ENCODE data around the gene CALB2. TPM values are rescaled to one million over a fixed set of nuclear protein-coding genes. Genes with fewer than 3 reads are reported as not detected.

Gene CALB2
- total RNA-seq, 1 experiment from 2014 or later: 55.0 TPM

DNA sequence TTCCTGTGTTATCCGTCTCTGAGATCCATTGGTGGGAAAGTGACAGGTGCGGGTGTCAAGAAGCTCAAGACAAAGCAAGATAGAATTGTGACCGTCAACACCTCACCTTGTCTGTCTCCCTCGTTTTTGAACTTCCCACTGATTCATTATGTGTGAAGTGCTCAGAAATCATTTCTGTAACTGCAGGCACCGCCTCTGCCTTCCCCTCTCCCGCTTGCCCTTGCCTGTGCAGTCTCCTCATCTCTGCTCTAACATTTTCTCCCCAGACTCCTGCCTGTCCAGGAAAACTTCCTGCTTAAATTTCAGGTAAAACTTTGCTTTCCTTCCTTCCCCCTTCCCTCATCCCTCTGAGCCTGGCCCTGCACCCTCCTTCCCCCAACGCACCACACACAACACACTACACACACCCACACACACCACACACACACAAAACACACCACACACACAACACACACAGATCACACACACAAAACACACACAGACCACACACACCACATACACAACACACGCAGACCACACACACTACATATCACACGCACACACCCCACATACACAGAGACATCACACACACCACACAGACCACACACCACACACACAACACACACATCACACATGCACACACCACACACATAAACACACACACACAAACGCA is 25.7 kb downstream of the CALB2 start:
- no peak for DNase-seq (ENCODE audit: low read depth in 1 of 2, low spot score in 2 of 2)
- no peaks in the 10 kb centered on the region for H3K4me1 ChIP-seq (replicated peaks)
- no peaks in the 10 kb centered on the region for H3K27me3 ChIP-seq (replicated peaks)
- H3K4me3 ChIP-seq: no peak overlapping the region
- H3K9me3 ChIP-seq (replicated peaks): no peaks in the 10 kb centered on the region
- no peak overlapping the region for H3K27ac ChIP-seq
- H3K36me3 ChIP-seq: peaks cover 12% of the 10 kb centered on the region; the same call in 1 of the 2 replicates

DNA sequence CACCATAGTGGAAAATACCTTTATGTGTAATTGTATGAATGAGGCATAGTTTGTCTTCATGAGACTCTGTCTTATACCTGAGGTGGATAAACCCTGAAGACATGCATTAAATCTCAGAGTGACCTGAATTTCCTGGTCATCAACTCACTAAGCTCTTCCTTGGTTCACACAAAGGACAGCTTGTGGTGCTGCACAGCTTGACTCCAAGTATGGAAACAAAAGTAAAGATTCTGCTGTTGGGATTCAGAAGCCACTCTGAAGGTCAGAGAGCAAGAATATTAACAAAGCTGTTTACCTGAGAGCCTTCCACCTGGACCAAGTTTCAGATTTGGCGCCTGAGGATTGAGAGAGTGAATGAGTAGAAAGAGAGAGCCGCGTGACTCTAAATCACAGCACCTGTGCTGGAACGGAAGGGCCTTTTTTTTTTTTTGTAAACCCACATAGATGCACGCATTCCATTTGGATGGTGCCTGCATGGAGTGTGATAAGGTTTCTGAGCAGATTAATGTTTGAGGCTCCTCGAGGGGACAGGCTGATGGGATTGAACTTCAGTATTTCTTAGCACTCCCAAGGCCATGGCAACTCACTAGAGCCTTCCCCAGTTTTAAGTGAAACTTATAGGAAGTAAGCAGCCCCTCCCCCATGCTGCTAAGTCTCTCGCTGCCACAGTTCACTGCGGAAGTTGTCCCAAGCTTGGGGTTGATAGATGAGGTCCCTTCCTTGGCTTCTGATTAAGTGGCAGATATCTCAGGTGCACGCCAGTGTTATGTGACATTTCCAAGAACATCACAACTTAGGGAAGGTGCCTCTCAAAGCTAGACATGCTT is 28.7 kb downstream of the CALB2 start:
- Histone ChIP-seq H3K27me3 (replicated peaks) (no peaks in the 10 kb centered on the region), H3K9me3 (replicated peaks) (no peaks in the 10 kb centered on the region), H3K4me1 (replicated peaks) (no peaks in the 10 kb centered on the region), H3K27ac (no peak overlapping the region), H3K4me3 (no peak overlapping the region), H3K36me3 (peaks cover 12% of the 10 kb centered on the region; the same call in 1 of the 2 replicates)
- DNase-seq (ENCODE audit: low read depth in 1 of 2, low spot score in 2 of 2): no peak

DNA sequence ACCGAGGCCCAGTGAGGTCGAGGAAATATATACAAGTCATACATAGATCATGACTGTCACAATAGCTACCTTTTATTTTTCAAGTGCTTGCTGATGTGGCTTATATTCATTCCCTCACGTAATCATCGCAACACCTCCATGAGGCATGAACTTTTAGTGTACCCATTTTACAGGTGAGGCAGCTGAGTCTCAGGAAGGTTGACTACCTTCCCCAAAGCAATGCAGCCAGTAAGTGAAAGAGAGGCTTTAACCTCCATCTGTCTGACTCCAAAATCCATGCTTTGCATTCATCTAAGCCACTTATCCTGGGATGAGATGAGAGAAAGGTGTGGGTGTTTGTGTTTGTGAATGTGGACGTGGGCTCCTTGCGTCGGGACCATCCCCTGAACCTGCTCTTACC is 30.8 kb downstream of the CALB2 start:
- no peak overlapping the region for H3K27ac ChIP-seq
- DNase-seq (ENCODE audit: low read depth in 1 of 2, low spot score in 2 of 2): no peak

DNA sequence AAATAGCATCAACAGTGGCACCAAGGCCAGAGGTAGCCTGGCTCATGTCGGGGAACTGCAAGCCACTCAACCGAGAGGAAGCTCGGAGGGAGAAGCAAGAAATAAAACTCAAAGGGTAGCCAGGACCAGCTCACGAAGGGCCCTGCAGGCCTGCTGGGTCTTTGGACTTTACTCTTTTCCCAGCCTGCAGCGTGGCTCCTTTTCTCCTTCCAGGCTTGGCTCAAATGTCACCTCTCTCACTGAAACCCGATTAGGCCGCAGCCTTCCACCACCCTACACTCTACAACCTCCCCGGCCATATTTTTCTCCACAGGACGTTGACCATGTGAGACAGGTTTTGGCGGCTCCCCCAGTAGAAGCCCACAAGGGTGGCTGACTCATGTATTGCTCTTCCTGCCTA is 38.1 kb downstream of the CALB2 start:
- H3K36me3 ChIP-seq: no peaks in the 10 kb centered on the region
- H3K4me3 ChIP-seq: no peak overlapping the region
- no peak overlapping the region for H3K27ac ChIP-seq
- H3K27me3 ChIP-seq (replicated peaks): 0 out of 2 replicates have a peak, but pooled peaks cover 4% of the 10 kb centered on the region
- DNase-seq (ENCODE audit: low read depth in 1 of 2, low spot score in 2 of 2): no peak
- H3K9me3 ChIP-seq (replicated peaks): no peaks in the 10 kb centered on the region
- H3K4me1 ChIP-seq (replicated peaks): no peaks in the 10 kb centered on the region

More for the DNA sequence above, 30.8 kb downstream of the CALB2 start:
- Histone ChIP-seq H3K4me3 (no peak overlapping the region), H3K27me3 (replicated peaks) (no peaks in the 10 kb centered on the region), H3K9me3 (replicated peaks) (no peaks in the 10 kb centered on the region), H3K36me3 (peaks cover 3% of the 10 kb centered on the region; the same call in 1 of the 2 replicates), H3K4me1 (replicated peaks) (no peaks in the 10 kb centered on the region)

DNA sequence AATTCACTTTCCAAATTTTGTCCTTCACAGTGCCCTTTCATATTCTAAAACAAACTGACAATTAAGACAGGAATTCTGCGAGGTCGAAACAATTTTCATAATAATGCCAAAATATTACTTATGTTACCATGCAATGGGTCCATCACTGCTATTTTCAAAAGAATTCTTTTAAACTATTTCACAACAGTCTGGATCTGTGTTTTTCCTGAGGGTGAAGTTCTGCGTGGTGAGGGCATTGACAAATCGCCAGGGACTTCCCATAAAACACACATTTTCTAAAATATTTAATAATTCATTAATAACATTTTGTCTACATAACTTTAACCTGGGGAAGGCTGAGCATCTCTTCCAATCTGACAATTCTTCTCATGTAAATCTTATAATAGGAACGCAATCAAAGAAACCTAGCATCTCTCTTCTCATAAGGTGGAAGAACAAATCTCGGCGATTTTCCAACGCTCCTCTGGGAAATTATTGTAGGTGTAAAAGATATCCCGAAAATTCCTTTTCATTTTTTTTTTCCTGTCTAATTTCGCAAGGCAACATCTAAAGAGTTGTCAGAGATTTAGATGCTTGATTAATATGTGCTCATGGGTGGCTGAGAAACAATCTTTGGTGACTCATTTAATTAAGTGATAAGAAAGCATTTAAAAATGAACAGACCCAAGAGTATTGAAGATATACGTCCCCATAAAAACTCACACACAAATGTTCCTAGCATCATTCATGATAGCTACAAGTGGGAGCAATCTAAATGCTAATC is 41.5 kb downstream of the CALB2 start:
- H3K36me3 ChIP-seq: no peaks in the 10 kb centered on the region
- H3K4me1 ChIP-seq (replicated peaks): no peaks in the 10 kb centered on the region
- no peaks in the 10 kb centered on the region for H3K9me3 ChIP-seq (replicated peaks)
- H3K4me3 ChIP-seq: no peak overlapping the region
- H3K27me3 ChIP-seq (replicated peaks): 0 out of 2 replicates have a peak, but pooled peaks cover 4% of the 10 kb centered on the region
- H3K27ac ChIP-seq: no peak overlapping the region
- no peak for DNase-seq (ENCODE audit: low read depth in 1 of 2, low spot score in 2 of 2)

DNA sequence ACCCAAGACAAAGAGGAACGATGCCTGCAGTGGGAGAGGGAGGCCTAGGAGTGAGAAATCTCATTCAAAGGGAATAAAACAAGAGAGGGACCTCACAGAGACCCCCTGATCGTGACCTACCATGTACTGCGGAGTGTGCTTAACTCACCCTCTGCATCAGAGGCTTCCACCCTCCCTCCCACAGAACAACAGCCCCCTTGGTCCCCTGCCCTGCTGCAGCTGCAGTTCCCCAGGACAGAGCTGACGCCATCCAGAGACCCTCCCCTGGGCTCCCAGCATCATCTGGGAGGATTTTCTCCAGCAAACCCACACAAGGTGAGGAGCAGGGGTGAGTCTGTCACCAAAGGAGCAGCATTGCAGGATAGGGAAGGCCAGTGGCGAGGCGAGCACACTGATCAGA is 43.5 kb downstream of the CALB2 start:
- DNase-seq (ENCODE audit: low read depth in 1 of 2, low spot score in 2 of 2): no peak
- Histone ChIP-seq H3K36me3 (no peaks in the 10 kb centered on the region), H3K4me1 (replicated peaks) (no peaks in the 10 kb centered on the region), H3K27me3 (replicated peaks) (peaks cover 4% of the 10 kb centered on the region; the same call in 1 of the 2 replicates), H3K9me3 (replicated peaks) (no peaks in the 10 kb centered on the region), H3K27ac (no peak overlapping the region), H3K4me3 (no peak overlapping the region)

DNA sequence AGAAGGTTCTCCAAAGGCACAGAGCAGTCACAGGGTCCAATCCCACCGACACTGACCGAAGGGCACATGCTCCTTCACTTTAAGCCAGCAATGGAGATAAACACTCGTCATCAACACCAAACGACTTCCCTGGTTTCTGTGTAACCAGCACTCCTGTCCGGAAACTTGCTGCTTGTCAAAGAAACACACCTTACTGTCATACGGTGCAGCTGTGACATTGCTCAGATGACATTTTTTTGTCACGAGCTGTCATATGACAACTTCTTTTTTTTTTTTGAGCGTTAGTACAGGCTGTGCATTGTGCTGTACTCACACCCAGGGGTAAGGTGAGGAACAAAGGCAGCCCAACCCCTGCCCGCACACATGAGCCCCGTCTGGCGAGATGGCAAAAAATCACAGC is 44.2 kb downstream of the CALB2 start:
- Histone ChIP-seq H3K36me3 (no peaks in the 10 kb centered on the region), H3K27ac (no peak overlapping the region), H3K4me1 (replicated peaks) (no peaks in the 10 kb centered on the region), H3K4me3 (no peak overlapping the region), H3K9me3 (replicated peaks) (no peaks in the 10 kb centered on the region), H3K27me3 (replicated peaks) (peaks cover 4% of the 10 kb centered on the region; the same call in 1 of the 2 replicates)
- no peak for DNase-seq (ENCODE audit: low read depth in 1 of 2, low spot score in 2 of 2)

DNA sequence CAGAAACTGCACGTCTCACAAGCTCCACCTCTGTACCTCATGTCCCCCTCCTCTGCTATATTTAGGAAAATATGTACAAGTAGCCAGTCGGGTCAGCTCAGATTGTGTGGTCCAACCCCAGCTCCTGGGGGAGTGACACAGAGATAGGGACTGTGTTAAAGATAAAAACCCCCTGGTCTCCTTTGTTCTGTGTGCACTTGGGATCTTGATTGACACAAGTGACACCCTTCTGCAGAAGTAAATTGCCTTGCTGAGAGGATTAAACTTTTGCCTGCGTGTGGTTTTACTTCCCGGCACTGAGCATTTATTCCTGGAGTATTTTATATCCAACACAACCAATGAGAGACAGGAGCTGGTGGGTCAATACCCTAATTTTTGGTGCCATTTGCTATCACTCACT is 45.8 kb downstream of the CALB2 start:
- H3K27me3 ChIP-seq (replicated peaks): peaks cover 12% of the 10 kb centered on the region
- no peak overlapping the region for H3K4me3 ChIP-seq

DNA sequence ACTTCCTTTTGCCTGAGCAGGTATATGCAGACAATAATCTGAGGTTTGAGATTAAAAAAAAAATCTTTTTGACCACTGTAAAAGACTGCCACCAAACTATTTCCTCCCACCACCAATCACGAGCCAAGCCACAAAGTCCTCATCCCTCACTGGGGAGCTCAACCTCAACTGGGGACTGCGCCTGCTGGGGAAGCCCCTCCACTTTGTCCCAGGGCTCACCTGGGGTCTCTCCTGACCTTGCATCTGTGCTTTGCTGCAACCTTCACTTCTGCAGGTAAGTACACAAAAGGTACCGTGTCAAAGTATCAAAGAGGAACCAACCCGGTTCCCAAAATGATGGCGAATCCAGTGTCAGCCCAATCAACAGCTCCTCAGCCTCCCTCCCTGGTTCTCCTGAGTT is 47.8 kb downstream of the CALB2 start:
- Histone ChIP-seq H3K4me3 (no peak overlapping the region), H3K9me3 (replicated peaks) (no peaks in the 10 kb centered on the region), H3K27me3 (replicated peaks) (peaks cover 18% of the 10 kb centered on the region), H3K27ac (no peak overlapping the region), H3K4me1 (replicated peaks) (no peaks in the 10 kb centered on the region), H3K36me3 (no peaks in the 10 kb centered on the region)
- no peak for DNase-seq (ENCODE audit: low read depth in 1 of 2, low spot score in 2 of 2)

More for the DNA sequence above, 45.8 kb downstream of the CALB2 start:
- no peaks in the 10 kb centered on the region for H3K4me1 ChIP-seq (replicated peaks)
- DNase-seq (ENCODE audit: low read depth in 1 of 2, low spot score in 2 of 2): no peak
- no peak overlapping the region for H3K27ac ChIP-seq
- H3K36me3 ChIP-seq: no peaks in the 10 kb centered on the region
- no peaks in the 10 kb centered on the region for H3K9me3 ChIP-seq (replicated peaks)

DNA sequence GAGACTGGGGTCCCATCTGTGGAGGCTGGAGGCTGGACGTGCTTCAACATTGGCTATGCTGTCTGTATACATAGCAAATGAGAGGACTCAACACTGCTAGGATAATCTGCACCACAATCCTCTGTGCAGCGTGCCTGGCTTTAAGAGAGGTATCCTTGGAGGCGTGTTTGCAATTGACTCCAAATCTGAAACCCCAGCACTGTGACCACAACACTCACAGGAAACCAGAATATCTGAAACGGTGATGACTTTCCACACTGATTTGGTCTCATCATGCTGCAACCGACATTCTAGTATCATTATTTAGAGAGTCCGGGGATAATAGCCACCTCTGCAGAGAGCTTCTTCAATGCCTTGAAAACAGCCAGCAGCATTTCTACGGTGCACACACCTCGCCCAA is 48.2 kb downstream of the CALB2 start:
- no peak overlapping the region for H3K27ac ChIP-seq
- H3K27me3 ChIP-seq (replicated peaks): peaks cover 20% of the 10 kb centered on the region
- no peaks in the 10 kb centered on the region for H3K4me1 ChIP-seq (replicated peaks)
- no peak for DNase-seq (ENCODE audit: low read depth in 1 of 2, low spot score in 2 of 2)
- no peaks in the 10 kb centered on the region for H3K9me3 ChIP-seq (replicated peaks)
- no peak overlapping the region for H3K4me3 ChIP-seq
- no peaks in the 10 kb centered on the region for H3K36me3 ChIP-seq

DNA sequence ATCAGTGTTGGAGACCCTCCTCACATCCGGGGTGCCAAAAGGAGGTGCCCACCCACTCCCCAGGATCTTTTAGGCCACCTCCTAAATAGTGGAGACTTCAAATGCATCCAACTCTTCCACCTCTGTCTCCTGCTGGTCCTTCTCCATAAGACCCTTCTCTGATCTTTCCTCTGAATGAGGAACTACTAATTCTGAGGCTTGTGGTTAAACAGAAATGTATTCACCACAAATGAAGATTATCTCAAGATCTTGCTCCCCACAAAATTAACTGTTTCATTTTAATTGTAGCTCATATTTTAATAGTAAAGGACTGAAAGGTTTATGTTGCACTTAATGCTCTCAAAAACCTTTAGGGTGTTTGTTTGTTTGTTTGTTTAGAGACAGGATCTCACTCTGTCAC is 49.2 kb downstream of the CALB2 start:
- no peak for DNase-seq (ENCODE audit: low read depth in 1 of 2, low spot score in 2 of 2)

DNA sequence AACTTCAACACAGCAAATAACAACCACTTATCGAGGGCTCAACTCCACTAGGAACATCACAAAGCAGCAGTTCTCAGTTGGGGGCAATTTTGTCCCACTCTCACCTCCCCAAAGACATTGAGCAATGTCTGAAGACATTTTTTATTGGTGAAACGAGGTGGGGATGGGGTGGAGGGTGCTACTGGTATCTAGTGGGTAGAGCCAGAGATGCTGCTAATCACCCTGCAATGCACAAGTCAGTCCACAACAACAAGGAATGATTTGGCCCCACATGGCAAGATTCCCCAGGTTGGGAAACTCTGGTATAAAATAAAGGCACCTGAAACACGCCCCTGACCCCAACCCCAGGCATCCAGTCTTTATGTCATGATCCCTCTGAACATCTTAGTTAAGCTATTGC is 50.0 kb downstream of the CALB2 start:
- no peaks in the 10 kb centered on the region for H3K9me3 ChIP-seq (replicated peaks)
- 0 out of 2 replicates have a peak, but pooled peaks cover 3% of the 10 kb centered on the region for H3K4me1 ChIP-seq (replicated peaks)
- no peak overlapping the region for H3K4me3 ChIP-seq
- no peak for DNase-seq (ENCODE audit: low read depth in 1 of 2, low spot score in 2 of 2)
- H3K27ac ChIP-seq: no peak overlapping the region
- H3K27me3 ChIP-seq (replicated peaks): peaks cover 20% of the 10 kb centered on the region
- H3K36me3 ChIP-seq: no peaks in the 10 kb centered on the region

More for the DNA sequence above, 49.2 kb downstream of the CALB2 start:
- H3K27ac ChIP-seq: no peak overlapping the region
- no peaks in the 10 kb centered on the region for H3K36me3 ChIP-seq
- no peaks in the 10 kb centered on the region for H3K9me3 ChIP-seq (replicated peaks)
- no peak overlapping the region for H3K4me3 ChIP-seq
- H3K4me1 ChIP-seq (replicated peaks): 0 out of 2 replicates have a peak, but pooled peaks cover 3% of the 10 kb centered on the region
- peaks cover 20% of the 10 kb centered on the region for H3K27me3 ChIP-seq (replicated peaks)

DNA sequence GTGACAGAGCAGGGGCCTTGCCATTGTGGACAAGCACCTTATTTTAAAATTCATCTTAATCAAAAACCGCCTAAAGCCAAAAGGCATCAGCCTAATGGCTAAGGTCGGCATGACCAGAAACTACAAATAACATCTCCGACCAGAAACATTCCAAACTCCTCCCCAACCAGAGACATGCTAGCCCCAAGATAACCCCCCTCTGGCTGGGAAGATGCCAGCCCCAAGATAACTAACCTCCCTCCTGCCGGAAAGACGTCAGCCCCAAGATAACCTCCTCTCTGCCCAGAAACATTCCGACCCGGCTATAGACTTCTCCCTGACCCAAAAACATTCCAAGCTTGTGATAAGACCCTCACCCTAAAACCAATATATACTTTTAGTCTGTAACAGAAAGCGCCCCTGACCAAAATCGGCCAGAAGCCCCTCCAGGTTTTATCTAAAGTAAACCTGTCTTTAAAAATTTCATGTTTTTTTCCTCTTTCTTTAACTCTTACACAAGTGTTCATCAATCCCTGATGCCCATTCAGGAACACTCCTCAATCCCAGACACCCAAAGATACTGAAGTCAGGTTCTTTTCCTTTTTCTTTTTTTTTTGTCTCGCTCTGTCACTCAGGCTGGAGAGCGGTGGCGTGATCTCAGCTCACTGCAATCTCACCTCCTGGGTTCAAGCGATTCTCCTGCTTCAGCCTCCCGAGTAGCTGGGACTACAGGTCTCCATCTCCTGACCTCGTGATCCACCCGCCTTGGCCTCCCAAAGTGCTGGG is 50.7 kb downstream of the CALB2 start:
- Histone ChIP-seq H3K9me3 (replicated peaks) (no peaks in the 10 kb centered on the region), H3K4me3 (no peak overlapping the region), H3K27ac (no peak overlapping the region), H3K27me3 (replicated peaks) (peaks cover 20% of the 10 kb centered on the region), H3K36me3 (no peaks in the 10 kb centered on the region), H3K4me1 (replicated peaks) (0 out of 2 replicates have a peak, but pooled peaks cover 3% of the 10 kb centered on the region)
- DNase-seq (ENCODE audit: low read depth in 1 of 2, low spot score in 2 of 2): no peak
